GM23248 (cell line): ENCODE measurements around the gene RASGEF1C.

Experiments
- EZH2 ChIP-seq: fragments of 200-600 bp; sonication (generic); IDR thresholded peaks from 2 replicates; pipeline ENCODE4 v1.6.1; 2018; ENCODE audit warnings: antibody characterized with exemption, mild to moderate bottlenecking; ENCODE audit not compliant: insufficient read depth, poor library complexity, severe bottlenecking
- EZH2phosphoT487 ChIP-seq: fragments of 200-600 bp; sonication (generic); IDR thresholded peaks from 2 replicates; pipeline ENCODE4 v1.6.1; 2018; ENCODE audit warnings: antibody characterized with exemption, moderate library complexity, mild to moderate bottlenecking, low read depth; ENCODE audit not compliant: insufficient read depth

GRCh38 chr5:180104168-180104530, 104.9 kb downstream of the RASGEF1C start:
- TF ChIP-seq EZH2 (no peak), EZH2phosphoT487 (no peak)
